Coronary artery (tissue), 2 donors: ENCODE results near the gene RNF213.

Experiments used
- DNase-seq: peaks from one replicate; pipeline ENCODE4 v3.0.0-alpha.2; 2017; ENCODE audit warnings: low spot score
- H3K27ac ChIP-seq, 2 donors: fragments of 200-600 bp; sonication (generic); one replicate each; pipeline ENCODE4 v1.5.1; 2016 to 2019
- H3K4me3 ChIP-seq: fragments of 200-600 bp; sonication (generic); 2 replicates; pipeline ENCODE4 v1.5.1; 2016; ENCODE audit warnings: mild to moderate bottlenecking, moderate library complexity
- CTCF ChIP-seq: fragments of 200-600 bp; sonication (generic); IDR thresholded peaks from one replicate; pipeline ENCODE4 v1.5.1; 2019; ENCODE audit warnings: antibody characterized with exemption

RNF213 gene

GRCh38 chr17:80281516-80281915, 20.9 kb downstream of the RNF213 start:
- H3K27ac ChIP-seq: no peak overlapping the region
- no peak for DNase-seq
- TF ChIP-seq CTCF: no peak
- no peak overlapping the region for H3K4me3 ChIP-seq

- no peak overlapping the region for H3K4me3 ChIP-seq
- H3K27ac ChIP-seq: no peak overlapping the region
- TF ChIP-seq CTCF: no peak
- DNase-seq: no peak
Measured at GRCh38 chr17:80283116-80283852, 22.6 kb downstream of the RNF213 start.

- H3K4me3 ChIP-seq: no peak overlapping the region
- DNase-seq: no peak
- no peak overlapping the region for H3K27ac ChIP-seq
- no peak for TF ChIP-seq CTCF
Measured at GRCh38 chr17:80284631-80285030, 24.0 kb downstream of the RNF213 start.

GRCh38 chr17:80285237-80285920, 24.7 kb downstream of the RNF213 start:
- Histone ChIP-seq H3K4me3 (no peak overlapping the region), H3K27ac (no peak overlapping the region)
- TF ChIP-seq CTCF: no peak
- no peak for DNase-seq

GRCh38 chr17:80286638-80286960, 25.9 kb downstream of the RNF213 start:
- Histone ChIP-seq H3K27ac (no peak overlapping the region), H3K4me3 (no peak overlapping the region)
- no peak for DNase-seq
- no peak for TF ChIP-seq CTCF

- H3K27ac ChIP-seq: no peak overlapping the region
- no peak for DNase-seq
- no peak for TF ChIP-seq CTCF
Measured at GRCh38 chr17:80287038-80287437, 26.4 kb downstream of the RNF213 start.

More at GRCh38 chr17:80287038-80287437, 26.4 kb downstream of the RNF213 start:
- H3K4me3 ChIP-seq: no peak overlapping the region
